Choroid plexus epithelial cell (primary cell): Measurements from ENCODE around the gene PTH2.

ENCODE experiments used
- DNase-seq: peaks from one replicate; pipeline ENCODE4 v3.0.0-alpha.2; 2010; ENCODE audit warnings: low read depth
- H3K4me3 ChIP-seq: 2 replicates; pipeline ENCODE4 v1.5.1; 2011; ENCODE audit warnings: low read depth, mild to moderate bottlenecking, control low read depth, low read length, moderate library complexity
- TF ChIP-seq, protein P1 (sequence below): conservative IDR thresholded peaks from 2 replicates; pipeline ENCODE4 v1.5.1; 2011; ENCODE audit warnings: low read depth, mild to moderate bottlenecking, control low read depth, inconsistent platforms, low read length, moderate library complexity

The PTH2 gene, protein sequence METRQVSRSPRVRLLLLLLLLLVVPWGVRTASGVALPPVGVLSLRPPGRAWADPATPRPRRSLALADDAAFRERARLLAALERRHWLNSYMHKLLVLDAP

DNA sequence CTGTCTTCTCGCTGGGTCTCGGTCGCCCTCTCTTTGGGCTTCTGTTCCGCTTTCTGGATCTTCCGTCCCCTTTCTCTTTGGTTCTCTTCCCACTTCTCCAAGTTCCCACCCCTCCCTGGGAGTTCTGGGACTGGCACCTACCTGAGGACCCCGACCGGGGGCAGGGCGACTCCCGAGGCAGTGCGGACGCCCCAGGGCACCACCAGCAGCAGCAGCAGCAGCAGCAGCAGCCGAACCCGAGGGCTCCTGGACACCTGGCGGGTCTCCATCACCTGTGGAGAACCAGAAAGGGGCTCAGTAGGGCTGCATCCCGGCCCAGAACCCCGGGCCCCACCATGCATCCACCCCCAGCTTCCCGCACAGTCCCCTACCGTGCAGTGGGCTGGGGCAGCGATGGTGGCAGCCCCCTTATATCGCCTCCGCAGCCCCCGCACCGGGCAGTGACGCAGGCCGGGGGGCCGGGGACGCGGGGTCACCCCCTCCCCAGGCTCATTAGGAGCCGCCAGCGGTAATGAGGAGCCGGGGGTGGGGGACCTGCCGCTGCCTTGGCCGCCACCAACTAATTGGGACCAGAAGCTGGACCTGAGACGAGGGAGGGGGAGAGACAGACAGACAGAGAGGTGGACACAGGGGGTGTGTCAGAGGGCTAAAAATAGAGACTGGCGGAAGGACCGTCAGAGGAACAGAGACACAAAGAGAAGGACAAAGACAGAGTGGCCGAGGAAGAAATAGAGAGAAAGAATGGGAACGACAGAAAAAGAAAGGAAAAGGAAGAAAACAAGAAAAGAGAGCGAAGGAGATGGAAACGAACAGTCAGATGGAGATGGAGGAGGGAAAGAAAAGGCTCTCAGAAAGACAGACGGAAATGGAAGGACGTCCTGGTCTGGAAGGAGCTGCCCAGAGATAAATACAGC is at the start of gene PTH2:
Gene PTH2 (minus strand): TSS at position 371 of the 914 bp plus-strand sequence. CDS start 102 bp downstream, at position 269.
- no peak within 1 kb of the TSS for H3K4me3 ChIP-seq
- no peak for DNase-seq
- TF ChIP-seq, protein P1, sequence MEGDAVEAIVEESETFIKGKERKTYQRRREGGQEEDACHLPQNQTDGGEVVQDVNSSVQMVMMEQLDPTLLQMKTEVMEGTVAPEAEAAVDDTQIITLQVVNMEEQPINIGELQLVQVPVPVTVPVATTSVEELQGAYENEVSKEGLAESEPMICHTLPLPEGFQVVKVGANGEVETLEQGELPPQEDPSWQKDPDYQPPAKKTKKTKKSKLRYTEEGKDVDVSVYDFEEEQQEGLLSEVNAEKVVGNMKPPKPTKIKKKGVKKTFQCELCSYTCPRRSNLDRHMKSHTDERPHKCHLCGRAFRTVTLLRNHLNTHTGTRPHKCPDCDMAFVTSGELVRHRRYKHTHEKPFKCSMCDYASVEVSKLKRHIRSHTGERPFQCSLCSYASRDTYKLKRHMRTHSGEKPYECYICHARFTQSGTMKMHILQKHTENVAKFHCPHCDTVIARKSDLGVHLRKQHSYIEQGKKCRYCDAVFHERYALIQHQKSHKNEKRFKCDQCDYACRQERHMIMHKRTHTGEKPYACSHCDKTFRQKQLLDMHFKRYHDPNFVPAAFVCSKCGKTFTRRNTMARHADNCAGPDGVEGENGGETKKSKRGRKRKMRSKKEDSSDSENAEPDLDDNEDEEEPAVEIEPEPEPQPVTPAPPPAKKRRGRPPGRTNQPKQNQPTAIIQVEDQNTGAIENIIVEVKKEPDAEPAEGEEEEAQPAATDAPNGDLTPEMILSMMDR, result no peak

DNA sequence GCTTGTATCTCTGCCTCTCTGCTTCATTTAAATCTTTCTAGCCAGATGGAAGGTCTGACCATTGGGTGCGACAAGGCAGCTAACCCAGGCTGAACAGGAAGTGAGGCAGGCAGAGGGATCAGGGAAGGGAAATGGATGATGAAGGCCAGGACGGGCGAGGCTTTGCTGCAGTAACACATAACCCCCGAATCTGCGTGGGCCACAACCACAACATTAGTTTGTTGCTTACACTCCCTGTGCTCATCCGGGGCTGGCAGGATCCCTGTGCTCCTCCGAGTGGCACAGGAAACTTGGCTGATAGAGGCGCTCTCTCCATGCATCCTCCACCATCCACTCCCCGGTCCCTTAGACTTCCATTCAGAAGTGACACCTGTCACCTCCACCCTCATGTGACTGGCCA is 49.7 kb upstream of the PTH2 start:
- H3K4me3 ChIP-seq, result no peak overlapping the region
- TF ChIP-seq, protein P1, result no peak
- DNase-seq, result no peak

DNA sequence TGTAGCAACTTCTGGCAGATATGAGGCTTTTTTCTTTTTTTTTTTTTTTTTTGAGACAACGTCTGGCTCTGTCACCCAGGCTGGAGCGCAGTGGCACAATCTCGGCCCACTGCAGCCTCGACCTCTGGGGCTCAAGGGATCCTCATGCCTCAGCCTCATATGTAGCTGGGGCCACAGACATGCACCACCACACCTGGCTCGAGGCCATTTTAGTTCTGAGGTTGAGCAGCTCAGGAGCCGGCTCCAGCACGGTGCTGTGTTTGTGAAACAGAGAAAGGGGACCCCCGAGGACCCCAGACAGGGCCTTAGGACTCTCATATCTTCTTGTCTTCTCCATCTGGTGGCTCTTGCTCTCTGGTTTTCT is 47.4 kb upstream of the PTH2 start:
- H3K4me3 ChIP-seq, result no peak overlapping the region
- TF ChIP-seq, protein P1, result no peak
- no peak for DNase-seq

DNA sequence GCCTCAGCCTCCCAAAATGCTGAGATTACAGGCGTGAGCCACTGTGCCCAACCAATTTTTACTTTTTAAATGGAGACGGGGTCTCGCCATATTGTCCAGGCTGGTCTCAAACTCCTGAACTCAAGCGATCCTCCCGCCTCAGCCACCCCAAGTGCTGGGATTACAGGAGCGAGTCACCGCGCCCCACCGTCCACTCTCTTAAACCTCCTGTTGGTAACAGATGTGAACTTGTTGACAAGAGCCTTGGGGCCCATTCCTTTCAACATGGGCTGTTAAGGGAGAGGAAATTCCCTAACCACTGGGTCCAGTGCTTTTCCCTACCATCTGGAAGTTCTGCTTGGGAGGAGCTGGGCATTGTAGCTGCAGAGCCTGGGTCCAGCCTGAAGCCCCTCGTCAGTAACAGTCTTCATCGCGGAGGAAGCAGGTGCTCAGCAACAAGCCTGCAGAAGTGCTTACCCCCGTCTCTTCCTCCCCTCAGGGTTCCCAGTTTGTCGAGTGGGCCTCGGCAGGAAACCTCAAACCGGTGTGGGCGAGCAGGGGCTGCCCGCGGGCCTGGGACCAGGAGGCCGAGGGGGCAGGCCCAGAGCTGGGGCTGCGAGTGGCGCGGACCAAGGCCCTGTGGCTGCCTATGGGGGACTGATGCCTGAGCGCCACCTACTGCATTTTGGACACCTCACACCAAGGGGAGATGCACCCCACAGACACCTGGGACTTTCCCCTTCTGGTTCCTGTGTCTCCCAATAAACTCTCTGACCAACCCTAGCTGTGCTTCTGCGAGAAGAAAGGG is 46.8 kb upstream of the PTH2 start:
- TF ChIP-seq, protein P1, result peak; percentile 21
- DNase-seq, result no peak

DNA sequence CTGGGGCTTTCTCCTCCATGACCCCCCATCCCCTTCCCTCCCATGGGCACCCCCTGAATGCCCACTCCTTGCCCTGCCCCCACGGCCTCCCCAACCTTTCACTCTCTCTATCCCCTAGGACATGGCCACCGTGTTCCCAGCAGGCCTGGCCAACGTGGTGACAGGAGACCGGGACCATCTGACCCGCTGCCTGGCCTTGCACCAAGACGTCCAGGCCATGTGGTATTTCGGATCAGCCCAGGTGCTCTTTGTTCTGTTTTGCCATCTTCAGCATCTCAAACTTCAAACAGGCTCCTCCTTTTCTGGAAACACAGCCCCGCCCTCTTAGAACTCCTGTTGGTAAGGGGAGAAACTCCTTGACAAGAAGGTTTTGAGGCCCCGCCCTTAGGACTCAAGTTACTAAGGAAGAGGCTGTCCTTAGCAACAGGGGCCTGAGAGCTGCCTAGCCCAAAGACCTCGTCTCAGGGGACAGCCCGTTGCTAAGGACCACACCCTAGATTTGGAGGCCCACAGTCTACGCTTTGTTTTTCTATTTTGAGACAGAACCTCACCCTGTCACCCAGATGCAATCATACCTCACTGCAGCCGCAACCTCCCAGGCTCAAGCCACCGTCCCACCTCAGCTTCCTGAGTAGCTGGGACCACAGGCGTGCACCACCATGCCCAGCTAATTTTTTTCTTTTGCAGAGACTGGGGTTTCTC is 45.7 kb upstream of the PTH2 start:
- TF ChIP-seq, protein P1, result no peak
- peak; percentile 66 for DNase-seq
- no peak overlapping the region for H3K4me3 ChIP-seq

More for the DNA sequence above, 46.8 kb upstream of the PTH2 start:
- no peak overlapping the region for H3K4me3 ChIP-seq

DNA sequence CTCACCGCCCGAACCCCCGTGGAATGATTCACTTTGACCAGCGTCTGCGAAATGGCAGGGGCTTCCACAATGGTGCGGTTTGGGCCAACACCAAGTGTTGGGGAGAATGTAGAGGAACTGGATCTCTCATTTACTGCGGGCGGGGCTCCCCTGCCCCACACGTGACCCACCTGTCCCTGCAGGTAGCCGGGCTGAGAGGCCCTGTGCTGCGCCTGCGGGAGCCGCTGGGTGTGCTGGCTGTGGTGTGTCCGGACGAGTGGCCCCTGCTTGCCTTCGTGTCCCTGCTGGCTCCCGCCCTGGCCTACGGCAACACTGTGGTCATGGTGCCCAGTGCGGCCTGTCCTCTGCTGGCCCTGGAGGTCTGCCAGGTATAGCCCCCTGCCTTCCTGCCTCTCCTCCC is 45.0 kb upstream of the PTH2 start:
- no peak overlapping the region for H3K4me3 ChIP-seq
- TF ChIP-seq, protein P1, result no peak
- DNase-seq, result no peak
